NCI-H1048 (cell line): ENCODE measurements around the gene CNGA2.
"Not testable (repeated sequence)": the region's sequence is repeated elsewhere in the genome, so short reads cannot be mapped to it uniquely, and the experiment has no call there.

Experiments
- DNase-seq: peaks from one replicate; lab custom pipeline; 2025; lab: John Stamatoyannopoulos, UW

CNGA2 gene

DNA sequence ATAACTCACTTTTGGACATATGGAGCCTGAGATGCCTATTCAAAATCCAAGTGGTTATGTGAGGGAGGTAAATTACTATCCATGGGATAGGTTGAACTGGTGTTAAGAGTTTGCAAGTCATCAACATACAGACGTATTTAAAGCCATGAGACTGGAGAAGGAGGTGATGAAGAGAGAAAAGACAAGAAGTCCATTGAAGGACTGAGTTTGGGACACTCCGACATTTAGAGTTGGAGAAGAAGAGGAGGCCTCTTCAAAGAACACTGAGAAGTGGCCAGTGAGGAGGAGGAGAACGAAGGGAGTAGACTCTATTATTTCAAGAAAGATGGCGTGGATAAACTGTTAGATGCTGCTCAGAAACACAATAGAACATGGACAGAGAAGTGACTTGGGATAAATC is at the start of gene CNGA2:
TSS of gene CNGA2 (plus strand) at position 301 of the 400 bp plus-strand sequence. CDS start 3,738 bp downstream, outside the sequence.
- no peak for DNase-seq

DNA sequence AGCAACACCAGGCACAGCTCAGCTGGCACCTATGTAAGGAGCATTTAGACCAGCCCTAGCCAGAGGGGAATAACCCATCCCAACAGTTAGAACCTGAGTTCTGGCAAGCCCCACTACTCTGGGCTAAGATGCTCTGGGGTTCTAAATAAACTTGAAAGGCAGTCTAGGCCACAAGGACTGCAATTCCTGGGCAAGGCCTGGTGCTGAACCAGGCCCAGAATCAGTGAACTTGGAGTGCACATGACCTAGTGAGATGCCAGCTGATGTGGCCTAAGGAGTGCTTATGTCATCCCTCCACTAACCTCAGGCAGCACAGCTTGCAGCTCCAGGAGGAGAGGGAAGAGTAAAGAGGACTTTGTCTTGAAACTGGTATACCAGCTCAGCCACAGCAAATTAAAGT is 46.9 kb upstream of the CNGA2 start:
- no peak for DNase-seq

DNA sequence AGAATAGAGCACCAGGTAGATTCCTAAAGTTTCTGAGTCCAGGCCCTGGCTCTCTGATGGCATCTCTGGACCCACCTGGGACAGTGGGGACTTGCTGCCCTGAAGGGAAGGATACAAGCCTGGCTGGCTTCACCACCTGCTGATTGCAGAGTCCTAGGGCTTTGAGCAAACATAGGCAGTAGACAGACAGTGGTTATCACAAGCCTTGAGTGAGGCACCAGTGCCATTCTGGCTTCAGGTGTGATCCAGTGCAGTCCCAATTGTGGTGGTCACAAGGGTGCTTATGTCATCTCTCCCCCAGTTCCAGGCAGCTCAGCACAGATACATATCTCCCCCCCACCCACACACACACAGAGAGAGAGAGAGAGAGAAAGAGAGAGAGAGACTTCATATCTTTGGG is 45.9 kb upstream of the CNGA2 start:
- DNase-seq = no peak

DNA sequence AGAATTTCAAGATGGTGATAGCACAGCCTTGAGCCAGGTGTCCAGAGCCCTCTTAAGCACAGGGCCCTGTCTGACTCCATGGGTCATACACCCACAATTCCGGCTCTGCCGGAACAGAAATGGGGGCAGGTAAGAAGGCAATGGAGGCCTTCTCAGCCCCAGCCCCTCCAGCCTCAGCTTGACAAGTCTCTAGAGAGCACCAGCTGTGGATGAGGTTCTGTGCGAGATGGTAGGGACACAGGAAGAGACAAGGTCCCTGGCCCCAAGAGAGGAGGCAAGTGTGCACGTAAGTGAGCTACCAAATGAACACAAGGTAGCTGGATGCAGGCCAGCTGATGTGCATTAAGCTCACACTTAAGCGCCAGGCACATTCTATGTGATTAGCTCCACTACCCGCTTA is 41.7 kb upstream of the CNGA2 start:
- DNase-seq = no peak

DNA sequence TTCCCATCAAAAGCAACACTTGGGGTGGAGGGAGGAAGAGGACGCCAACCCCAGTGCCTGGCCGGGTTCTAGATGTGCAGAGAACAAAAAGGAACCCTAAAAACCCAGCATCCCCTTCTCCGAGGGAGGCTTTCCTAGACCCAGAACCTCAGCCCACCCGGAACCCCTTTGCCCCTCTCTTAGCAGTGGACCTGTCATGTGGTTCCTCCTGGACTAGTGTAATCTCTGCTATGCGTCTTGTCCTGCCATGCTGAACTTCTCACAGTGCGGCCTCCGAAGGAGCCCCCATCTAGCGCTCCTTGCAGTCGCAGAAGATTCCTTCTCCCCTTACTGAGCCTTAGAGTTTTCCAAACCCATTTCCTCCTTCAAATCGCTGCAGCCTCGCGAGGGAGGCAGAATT is 40.4 kb upstream of the CNGA2 start:
- no peak for DNase-seq

DNA sequence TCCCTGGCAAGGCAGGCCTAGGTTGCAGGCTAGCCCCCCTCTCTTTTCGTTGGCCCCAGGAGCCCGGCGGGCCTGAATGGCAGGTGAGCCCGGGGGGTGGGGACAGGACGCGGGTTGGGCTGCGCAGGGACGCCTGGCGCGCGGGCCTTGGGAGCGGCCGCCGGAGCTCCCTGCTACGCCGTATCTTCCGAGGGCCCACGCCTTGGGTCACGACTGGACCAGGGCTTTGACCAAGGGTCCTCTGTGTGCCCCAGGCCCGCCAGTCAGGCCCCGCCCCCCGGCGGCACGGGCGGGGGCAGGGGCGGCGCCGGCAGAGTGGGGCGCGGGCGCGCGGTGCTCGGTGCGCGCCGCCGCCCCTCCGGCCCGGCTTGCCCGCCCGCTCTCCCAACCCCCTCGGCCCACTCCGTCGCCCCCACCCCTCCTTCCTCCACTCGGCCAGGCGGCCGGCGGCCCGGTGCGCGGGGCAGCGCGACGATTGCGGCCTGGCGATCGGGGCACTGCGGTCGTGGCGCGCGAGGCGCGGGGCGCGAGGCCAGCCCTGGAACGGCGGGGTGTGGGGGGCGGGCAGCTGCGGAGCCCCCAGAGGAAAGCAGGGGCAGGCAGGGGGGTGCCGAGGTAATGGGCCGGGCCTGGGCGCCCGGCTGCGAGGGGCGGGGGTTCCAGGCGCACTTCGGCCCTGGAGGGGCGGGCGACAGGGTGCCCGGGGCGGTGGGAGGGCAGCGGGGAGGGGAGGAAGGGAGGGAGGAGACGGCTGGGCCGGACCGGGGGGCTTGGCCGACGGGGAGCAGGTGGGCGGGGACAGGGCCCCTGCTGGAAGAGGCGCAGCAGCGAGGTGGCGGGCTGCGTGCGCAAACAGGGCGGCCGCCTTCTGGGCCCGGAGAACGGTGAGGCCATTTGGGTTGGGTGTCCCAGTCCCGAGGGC is 39.6 kb upstream of the CNGA2 start, which contains the start of gene PRRG3:
TSS of gene PRRG3 (plus strand) at position 798 of the 922 bp plus-strand sequence. CDS start 3,357 bp downstream, outside the sequence.
- DNase-seq = no peak

DNA sequence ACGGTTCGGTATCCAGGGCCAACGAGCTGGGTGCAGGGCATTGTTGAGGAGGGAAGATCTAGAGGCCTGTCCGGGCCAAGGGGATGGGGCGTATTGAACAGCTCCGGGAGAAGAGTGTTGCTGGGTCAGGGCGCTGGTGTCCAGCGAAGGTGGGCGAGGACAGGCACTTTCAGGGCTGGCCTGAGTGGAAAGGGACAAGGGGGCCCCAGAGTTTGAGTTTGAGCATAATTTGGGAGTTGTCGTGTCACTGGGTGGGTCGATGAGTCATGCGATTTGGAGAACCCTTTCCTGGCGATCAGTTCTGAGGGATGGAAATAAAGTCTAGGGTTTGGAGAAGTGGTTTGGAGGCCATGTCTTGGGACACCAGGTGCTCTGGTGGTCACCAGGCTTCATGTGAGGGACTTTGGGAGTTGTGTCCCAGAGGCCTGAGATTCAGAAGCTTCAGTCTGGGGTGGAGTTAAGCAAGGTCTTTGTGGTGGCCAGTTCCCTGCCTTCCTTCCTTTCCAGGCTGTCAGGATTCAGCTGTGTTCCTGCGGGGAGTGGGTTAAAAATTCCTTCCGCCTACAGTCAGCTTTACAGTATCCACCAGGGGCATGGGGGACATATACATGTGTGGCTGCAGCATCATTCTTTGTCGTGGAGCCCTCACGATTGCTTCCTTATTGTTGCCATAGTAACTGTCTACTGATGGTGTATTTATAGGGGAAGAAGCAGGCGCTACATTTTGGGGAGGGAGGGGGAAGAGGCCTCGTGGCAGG is 38.8 kb upstream of the CNGA2 start:
- no peak for DNase-seq

DNA sequence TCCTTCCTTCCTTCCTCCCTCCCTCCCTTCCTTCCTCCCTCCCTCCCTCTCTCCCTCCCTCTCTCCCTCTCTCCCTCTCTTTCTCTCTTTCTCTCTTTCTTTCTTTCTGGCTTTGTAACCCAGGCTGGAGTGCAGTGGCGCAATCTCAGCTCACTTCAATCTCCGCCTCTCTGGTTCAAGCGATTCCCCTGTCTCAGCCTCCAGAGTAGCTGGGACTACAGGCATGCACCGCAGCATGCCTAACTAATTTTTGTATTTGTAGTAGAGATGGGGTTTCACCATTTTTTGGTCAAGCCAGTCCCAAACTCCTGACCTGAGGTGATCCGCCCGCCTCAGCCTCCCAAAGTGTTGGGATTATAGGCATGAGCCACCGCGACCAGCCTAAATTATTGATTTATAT is 37.5 kb upstream of the CNGA2 start:
- not testable (repeated sequence) for DNase-seq

DNA sequence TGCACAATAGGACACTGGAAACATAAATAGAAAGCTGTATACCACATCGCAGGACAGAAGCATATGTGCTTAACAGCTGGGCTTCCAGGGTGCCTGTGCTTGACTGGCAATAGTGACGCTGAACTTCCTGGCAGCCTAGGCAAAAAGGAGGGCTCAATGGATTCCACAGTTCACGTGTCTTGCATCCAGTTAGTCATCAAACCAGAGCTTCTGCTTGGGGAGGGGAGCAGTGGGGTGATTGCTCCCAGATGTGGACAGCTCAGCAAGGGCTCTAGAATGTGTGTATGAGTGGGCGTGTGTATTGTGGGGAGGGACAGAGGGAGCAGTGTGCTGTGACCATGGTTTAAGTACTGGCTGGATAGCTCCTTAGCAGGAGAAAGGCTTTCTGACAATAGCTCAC is 37.0 kb upstream of the CNGA2 start:
- no peak for DNase-seq

DNA sequence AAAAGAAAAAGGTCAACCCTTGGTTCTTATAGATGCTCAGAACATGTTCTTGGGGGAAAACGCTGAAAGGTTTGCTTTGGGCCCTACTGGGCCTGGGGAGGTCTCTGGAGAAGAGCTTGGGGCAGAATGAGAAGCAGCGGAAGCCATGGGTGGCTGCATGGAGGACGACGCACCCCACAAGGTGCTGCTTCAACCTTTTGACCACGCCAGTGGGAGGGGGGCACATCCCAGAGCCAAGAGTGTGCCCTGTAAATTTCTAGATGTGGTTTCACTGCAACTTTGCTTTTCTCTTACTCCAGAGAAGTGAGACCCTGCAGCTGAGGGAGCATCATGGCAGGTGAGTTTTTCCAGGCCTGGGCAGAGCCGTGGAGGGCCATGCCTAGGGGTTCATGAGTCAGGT is 36.1 kb upstream of the CNGA2 start:
- DNase-seq = no peak

DNA sequence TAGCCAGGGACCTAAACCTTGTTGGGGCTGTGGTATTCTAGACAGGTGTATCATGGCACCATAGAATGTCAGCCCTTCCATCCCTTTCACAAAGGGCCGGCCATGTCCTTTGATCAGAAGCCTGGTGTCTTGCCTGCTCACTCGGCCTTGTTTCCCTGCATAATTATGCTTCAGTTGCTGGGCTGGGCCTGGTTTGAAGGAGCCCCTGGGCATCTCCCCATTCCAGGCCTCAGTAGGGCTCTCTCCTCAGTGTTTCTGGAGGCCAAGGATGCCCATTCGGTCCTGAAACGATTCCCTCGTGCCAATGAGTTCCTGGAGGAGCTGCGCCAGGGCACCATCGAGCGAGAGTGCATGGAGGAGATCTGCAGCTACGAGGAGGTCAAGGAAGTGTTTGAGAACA is 34.8 kb upstream of the CNGA2 start:
- DNase-seq = no peak

DNA sequence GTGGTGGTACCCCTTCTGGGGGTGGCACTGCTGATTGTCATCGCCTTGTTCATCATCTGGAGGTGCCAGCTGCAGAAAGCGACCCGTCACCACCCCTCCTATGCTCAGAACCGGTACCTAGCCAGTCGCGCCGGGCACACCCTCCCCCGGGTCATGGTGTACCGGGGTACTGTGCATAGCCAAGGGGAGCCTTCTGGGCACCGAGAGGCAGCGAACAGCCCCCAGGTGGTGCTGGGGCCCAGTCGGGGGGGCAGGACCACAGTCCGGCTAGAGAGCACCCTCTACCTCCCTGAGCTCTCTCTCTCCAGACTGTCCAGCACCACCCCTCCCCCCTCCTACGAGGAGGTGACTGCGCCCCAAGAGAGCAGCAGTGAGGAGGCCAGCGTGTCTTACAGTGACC is 34.0 kb upstream of the CNGA2 start:
- DNase-seq = no peak

DNA sequence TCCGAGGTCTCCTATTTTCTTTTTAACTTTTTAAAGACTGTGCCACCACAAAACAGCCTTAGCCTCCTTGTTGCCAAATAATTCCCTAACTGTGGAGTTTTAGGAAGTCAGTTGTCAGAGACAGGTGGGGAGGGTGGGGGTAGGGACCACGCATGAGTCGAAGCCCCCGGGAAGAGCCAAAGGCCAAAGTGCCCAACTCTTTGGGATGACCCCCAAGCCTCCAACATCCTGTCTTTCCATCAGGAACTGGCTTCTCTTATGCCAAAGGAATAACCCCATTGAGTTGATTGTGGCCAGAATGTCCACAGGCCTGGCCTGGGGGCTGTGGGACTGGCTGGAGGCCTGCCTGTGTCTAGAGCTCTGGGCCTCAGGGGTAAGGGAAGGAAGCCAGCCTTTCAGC is 33.5 kb upstream of the CNGA2 start:
- no peak for DNase-seq

DNA sequence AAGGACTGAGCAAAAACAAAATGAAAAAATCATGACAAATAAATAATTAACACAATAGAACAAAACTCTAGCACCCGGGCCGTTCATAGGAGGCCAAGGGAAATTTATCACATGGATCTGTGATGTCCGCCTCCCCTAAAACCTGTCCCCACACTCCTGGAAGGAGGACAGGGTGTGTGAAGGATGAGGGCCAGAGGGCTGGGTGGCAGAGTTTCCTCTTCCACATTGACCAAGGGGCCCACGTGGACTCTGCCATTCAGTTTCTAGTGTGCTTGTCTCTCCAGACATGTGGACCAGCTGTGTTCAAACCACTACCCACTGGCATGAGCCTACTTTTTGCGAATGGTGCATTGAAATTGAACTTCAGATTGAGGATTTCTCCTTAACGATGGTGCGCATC is 33.0 kb upstream of the CNGA2 start:
- DNase-seq = no peak

DNA sequence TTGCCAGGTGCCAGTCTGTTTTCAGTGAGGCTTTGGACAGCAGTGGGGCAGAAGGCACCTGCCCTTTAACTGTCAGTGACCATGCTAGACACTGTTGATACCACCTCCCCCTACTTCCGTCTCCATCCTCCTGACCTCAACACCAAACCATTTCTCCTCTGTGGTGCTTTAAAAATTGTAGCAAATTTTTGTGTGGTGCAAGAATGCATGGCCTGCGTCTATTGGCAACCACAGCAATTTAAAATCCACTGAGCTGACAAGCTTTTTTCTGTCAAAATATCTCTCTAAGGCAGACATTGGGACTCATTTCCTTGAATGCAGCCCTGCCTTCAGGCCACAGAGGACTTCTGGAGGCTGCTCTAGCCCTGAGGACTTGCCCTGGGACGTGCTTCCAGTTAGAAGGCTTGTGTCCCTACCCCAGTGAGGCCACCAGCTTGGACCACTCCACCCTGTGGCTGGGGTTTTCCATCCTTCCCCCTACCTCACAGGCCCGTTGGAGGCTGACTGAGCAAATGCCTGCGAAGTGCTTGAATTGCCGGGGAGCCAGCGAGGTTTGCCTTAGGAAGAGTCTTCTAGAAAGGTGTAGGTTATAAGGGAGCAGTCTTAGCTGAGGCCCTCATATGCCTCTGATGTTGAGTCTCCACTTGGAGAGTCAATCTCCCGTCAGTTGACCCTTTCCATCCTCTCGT is 32.4 kb upstream of the CNGA2 start:
- no peak for DNase-seq

DNA sequence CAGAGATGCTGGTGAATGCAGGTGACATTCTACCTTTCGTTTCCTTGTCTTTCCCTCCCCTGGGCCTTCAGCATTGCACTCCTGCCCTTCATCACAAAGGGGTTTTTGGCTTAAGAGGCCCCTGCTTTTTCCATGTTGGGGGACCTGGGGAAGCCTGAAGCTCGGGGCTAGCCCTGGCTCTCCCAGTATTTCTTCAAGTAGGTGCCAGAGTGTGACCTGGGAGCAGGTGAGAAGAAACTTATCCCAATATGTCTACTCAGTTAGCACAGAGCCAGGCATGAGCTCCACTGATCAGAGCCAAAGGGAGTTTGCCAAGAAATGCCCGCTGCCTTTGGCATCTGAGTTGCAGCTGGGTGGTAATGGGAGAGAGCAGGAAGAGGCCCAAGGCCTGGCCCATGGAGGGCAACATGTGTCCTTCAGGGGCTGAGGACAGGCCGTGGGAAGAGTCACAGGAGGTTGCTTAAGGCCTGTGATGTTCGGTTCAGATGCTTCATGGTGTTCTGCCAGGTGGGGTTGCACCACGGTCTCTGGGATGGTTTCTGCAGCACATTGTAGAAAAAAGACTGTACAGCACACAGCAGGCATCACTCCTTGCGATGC is 31.7 kb upstream of the CNGA2 start:
- DNase-seq = no peak

DNA sequence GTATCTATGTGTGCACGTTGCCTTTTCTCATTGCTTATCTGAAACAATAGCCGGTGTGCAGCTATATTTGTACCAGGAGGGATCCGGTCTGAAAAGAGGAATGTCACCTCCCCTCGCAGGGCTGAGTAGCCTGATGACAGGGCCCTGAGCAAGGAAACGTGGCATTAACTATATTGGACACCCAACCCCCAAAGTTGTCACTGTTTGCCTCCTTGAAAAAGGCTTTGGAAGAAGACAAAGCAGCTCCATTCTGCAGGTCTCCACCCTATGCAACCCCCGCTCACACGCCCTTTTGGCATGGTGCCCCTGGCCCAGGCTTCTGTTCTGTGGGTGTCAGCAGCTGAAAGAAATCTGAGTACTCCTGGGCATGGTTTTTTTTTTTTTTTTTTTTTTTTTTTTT is 31.1 kb upstream of the CNGA2 start:
- DNase-seq = no peak

DNA sequence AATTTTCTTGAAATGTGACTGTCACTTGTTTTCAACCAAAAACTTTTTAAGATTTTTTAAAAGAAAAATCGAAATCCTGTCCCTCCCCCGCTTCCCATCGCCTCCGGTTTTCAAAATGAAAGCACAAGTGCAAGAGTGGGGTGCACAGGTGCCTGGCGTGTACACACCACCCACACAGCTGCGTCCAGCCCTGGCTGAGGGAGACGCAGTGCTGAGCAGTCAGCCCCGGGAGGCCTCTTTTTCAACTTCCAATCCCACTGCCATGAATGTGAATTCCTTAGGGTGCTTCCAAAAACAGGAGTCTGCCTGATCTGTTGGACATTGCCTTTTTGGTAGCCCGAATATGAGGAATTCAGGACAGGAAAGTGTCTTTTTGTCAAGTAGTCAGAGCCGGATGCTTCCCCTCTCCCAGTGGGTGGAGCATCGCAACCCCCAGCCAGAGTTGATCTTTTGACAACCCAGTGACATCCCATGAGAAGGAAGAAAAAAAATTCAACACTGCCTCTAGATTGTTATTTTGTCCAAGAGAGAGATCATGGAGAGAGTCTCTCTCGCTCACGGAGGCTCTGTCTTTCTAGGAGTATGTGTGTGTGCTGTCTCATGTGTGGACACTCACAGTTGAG is 30.4 kb upstream of the CNGA2 start:
- DNase-seq = no peak

DNA sequence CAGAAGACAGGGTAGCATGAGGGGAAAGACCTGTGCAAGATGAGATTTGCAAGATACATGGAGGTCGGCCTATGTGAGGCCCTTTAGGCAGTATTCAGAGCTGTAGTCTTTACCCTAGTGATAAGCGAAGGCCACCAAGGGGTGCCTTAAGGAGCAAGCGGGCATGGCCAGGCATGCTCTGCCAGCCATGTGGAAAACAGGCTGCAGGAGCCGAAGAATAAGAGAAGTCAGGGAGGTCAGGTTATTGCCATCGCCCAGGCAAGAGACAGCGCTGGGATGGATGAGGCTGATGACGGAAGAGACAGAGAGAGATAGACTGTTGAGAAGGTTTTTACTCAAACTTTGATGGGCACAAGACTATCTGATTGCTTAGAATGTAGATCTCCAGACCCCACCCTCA is 25.7 kb upstream of the CNGA2 start:
- DNase-seq = no peak

DNA sequence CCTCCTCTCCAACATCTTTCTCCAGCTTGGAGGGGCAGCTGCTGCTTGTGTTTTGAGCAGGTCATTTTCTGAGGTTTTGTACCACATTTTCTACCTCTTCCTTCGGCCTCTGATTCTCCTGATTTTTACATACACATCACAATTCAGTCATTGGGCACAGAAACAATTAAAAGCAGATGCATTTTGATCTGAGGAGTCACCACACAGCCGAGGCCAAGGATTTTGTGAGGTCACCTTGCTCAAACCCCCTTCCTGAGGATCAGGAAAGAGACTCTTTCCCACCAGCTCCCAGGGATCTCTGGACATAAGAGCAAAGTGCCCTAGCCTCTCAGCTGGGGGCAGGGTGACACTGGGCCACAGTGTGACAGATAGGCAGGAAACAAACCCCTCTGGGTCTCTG is 24.1 kb upstream of the CNGA2 start:
- DNase-seq = no peak

DNA sequence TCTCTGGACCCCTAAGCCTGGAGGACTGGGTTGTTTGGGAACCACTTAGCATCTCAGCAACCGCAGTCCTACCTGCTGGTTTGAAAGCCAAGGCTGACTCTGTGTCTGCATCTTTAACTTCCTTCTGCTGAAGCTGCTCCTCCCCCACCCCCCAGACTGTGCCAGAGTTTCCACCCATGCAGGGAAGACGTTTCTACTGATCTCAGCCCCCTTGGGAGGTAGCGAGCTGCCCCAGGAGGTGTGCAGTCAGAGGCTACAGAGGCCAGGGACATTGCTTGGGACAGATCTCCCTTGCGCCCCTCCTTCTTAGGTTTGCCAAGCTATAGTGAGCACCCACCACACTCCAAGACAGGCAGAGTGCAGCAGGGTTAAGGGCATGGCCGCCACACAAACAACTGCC is 23.4 kb upstream of the CNGA2 start:
- no peak for DNase-seq

DNA sequence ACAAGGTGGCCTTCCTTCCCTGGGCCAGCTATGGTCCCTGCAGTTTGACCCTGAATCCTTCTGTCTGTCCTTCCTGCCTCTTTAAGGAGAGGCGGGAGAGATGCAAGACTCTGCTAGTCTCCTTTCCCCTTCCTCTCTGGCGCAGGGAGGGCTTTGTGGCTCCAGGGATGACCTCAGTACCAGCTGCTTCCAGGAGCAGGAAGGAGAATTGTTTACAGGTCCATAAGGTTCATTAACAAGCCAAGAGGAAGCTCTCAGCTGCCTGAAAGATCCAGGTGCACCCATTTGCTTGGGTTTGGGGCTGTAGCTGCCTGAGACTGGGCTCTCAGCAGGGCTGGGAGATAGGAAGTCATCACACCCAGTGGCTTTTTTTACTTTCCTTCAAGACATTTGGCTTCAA is 22.8 kb upstream of the CNGA2 start:
- DNase-seq = no peak
